H1 (cell line): ENCODE data around the gene SLC24A1. TPM values are rescaled to one million over a fixed set of nuclear protein-coding genes. Genes with fewer than 3 reads are reported as not detected.

Experiments
- CTCF ChIA-PET: fragments of 300-600 bp; sonication (Branson Sonifier 250); formaldehyde crosslinking; loops from one replicate; lab custom pipeline; 2021; ENCODE audit not compliant: partially characterized antibody; lab: Charles Lee
- POLR2A ChIA-PET: fragments of 300-600 bp; sonication (Branson Sonifier 250); formaldehyde crosslinking; loops from one replicate; lab custom pipeline; 2021; ENCODE audit warnings: inconsistent platforms; ENCODE audit not compliant: partially characterized antibody; lab: Charles Lee
- DNase-seq, 2 experiments: peaks; one replicate each; pipeline versions ENCODE4 v3.0.0 to v3.0.0-alpha.2; 2010 to 2022; ENCODE audit warnings: low spot score in 2 of 2, low read depth in 1 of 2, mixed read lengths in 1 of 2
- FAIRE-seq: peaks from 2 replicates; lab custom pipeline; 2011; peaks lifted over from hg19 to GRCh38; lab: Jason Lieb, UNC
- H2AFZ ChIP-seq: 2 replicates; pipeline ENCODE4 v1.8.1; 2012; ENCODE audit warnings: low read length, inconsistent platforms
- H2AK5ac ChIP-seq: 2 replicates; pipeline ENCODE4 v1.6.1; 2013; ENCODE audit warnings: low read depth, low read length
- H2BK120ac ChIP-seq: replicated peaks from 2 replicates; pipeline ENCODE3; 2013; ENCODE audit warnings: low read depth, low read length, inconsistent platforms
- H2BK12ac ChIP-seq: 2 replicates; pipeline ENCODE4 v1.6.1; 2013; ENCODE audit warnings: low read depth, low read length
- H2BK15ac ChIP-seq: 2 replicates; pipeline ENCODE4 v1.6.1; 2013; ENCODE audit warnings: low read length
- H2BK20ac ChIP-seq: 2 replicates; pipeline ENCODE4 v1.6.1; 2013; ENCODE audit warnings: low read length
- H2BK5ac ChIP-seq: 2 replicates; pipeline ENCODE4 v1.6.1; 2013; ENCODE audit warnings: low read depth, low read length
- H3K14ac ChIP-seq: 2 replicates; pipeline ENCODE4 v1.6.1; 2013; ENCODE audit warnings: inconsistent platforms; ENCODE audit not compliant: insufficient read length
- H3K18ac ChIP-seq: 2 replicates; pipeline ENCODE4 v1.6.1; 2013; ENCODE audit warnings: low read length; ENCODE audit errors: extremely low read depth
- H3K23ac ChIP-seq: 2 replicates; pipeline ENCODE4 v1.6.1; 2013; ENCODE audit warnings: inconsistent platforms; ENCODE audit not compliant: insufficient read length
- H3K23me2 ChIP-seq: 2 replicates; pipeline ENCODE4 v1.6.1; 2013; ENCODE audit warnings: low read depth, low read length
- H3K27ac ChIP-seq: 2 replicates; pipeline ENCODE4 v1.6.1; 2011; ENCODE audit warnings: low read depth, low read length, inconsistent platforms
- H3K27me3 ChIP-seq, 4 experiments: replicated peaks in 1 of 4; 1 replicate in 1 of 4; 2 replicates in 3 of 4; pipeline versions ENCODE4 v1.6.1 to v1.8.1; 2011 to 2013; ENCODE audit warnings: low read length in 3 of 4, mild to moderate bottlenecking in 3 of 4, inconsistent platforms in 2 of 4, mixed read lengths in 2 of 4, moderate library complexity in 1 of 4; ENCODE audit not compliant: control insufficient read depth in 3 of 4, insufficient read depth in 3 of 4; ENCODE audit errors: extremely low read depth in 1 of 4
- H3K36me3 ChIP-seq, 4 experiments: 2 replicates each; pipeline versions ENCODE4 v1.6.1 to v1.8.1; 2011 to 2013; ENCODE audit warnings: mild to moderate bottlenecking in 4 of 4, low read length in 3 of 4, moderate library complexity in 2 of 4, control low read depth in 1 of 4, inconsistent platforms in 1 of 4; ENCODE audit not compliant: insufficient read depth in 4 of 4, control insufficient read depth in 2 of 4
- H3K4ac ChIP-seq: replicated peaks from 2 replicates; pipeline ENCODE3; 2013; ENCODE audit warnings: low read length, low read depth, mixed read lengths, inconsistent platforms; ENCODE audit not compliant: insufficient read length
- H3K4me1 ChIP-seq, 4 experiments: replicated peaks in 1 of 4; 1 replicate in 1 of 4; 2 replicates in 3 of 4; pipeline versions ENCODE4 v1.6.1 to v1.8.1; 2011 to 2013; ENCODE audit warnings: low read length in 3 of 4, inconsistent platforms in 2 of 4, mixed read lengths in 1 of 4; ENCODE audit not compliant: insufficient read depth in 4 of 4, control insufficient read depth in 3 of 4
- H3K4me2 ChIP-seq, 2 experiments: 2 replicates each; pipeline versions ENCODE4 v1.6.1 to v1.8.1; 2011 to 2013; ENCODE audit warnings: low read depth in 2 of 2, low read length in 2 of 2, control low read depth in 1 of 2, inconsistent platforms in 1 of 2, mild to moderate bottlenecking in 1 of 2; ENCODE audit not compliant: insufficient read depth in 1 of 2
- H3K4me3 ChIP-seq, 4 experiments: fragments of 200-600, 300-600 bp in 1 of 4; sonication (generic), shearing (Covaris generic), sonication (Bioruptor Twin) in 1 of 4; 2 replicates each; pipeline versions ENCODE4 v1.5.1 to v1.8.1; 2011 to 2016; ENCODE audit warnings: low read length in 4 of 4, low read depth in 3 of 4, control low read depth in 2 of 4, inconsistent platforms in 2 of 4, mild to moderate bottlenecking in 2 of 4, mixed read lengths in 1 of 4, moderate library complexity in 1 of 4; ENCODE audit not compliant: insufficient read depth in 2 of 4; ENCODE audit errors: extremely low read depth in 1 of 4
- H3K56ac ChIP-seq: replicated peaks from 2 replicates; pipeline ENCODE3; 2013; ENCODE audit warnings: low read depth, mild to moderate bottlenecking, mixed read lengths, low read length, inconsistent platforms; ENCODE audit not compliant: insufficient read length
- H3K79me1 ChIP-seq: 2 replicates; pipeline ENCODE4 v1.6.1; 2013; ENCODE audit warnings: low read depth, low read length, control low read depth
- H3K79me2 ChIP-seq, 2 experiments: 2 replicates each; pipeline versions ENCODE4 v1.6.1 to v1.8.1; 2012 to 2013; ENCODE audit warnings: low read length in 2 of 2, mild to moderate bottlenecking in 2 of 2, inconsistent platforms in 1 of 2; ENCODE audit not compliant: insufficient read depth in 2 of 2, control insufficient read depth in 1 of 2
- H3K9ac ChIP-seq, 4 experiments: replicated peaks in 1 of 4; 1 replicate in 1 of 4; 2 replicates in 3 of 4; pipeline versions ENCODE4 v1.6.1 to v1.8.1; 2011 to 2013; ENCODE audit warnings: low read depth in 3 of 4, low read length in 3 of 4, control low read depth in 2 of 4, mild to moderate bottlenecking in 2 of 4, moderate library complexity in 2 of 4, inconsistent platforms in 1 of 4; ENCODE audit errors: extremely low read depth in 1 of 4
- H3K9me3 ChIP-seq, 2 experiments: 2 replicates each; pipeline versions ENCODE4 v1.6.1 to v1.8.1; 2012 to 2013; ENCODE audit warnings: mild to moderate bottlenecking in 2 of 2, moderate library complexity in 2 of 2, control low read depth in 1 of 2, inconsistent platforms in 1 of 2, low read depth in 1 of 2, low read length in 1 of 2, mixed read lengths in 1 of 2; ENCODE audit not compliant: insufficient read depth in 2 of 2
- H4K20me1 ChIP-seq, 2 experiments: replicated peaks in 1 of 2; 2 replicates each; pipeline versions ENCODE3 to v1.8.1; 2011 to 2013; ENCODE audit warnings: inconsistent platforms in 2 of 2, low read length in 2 of 2, mild to moderate bottlenecking in 1 of 2; ENCODE audit not compliant: insufficient read depth in 2 of 2, control insufficient read depth in 1 of 2
- H4K5ac ChIP-seq: 2 replicates; pipeline ENCODE4 v1.6.1; 2013; ENCODE audit warnings: low read length, low read depth, mixed read lengths, inconsistent platforms; ENCODE audit not compliant: insufficient read length
- H4K8ac ChIP-seq: 2 replicates; pipeline ENCODE4 v1.8.0; 2013; ENCODE audit warnings: mild to moderate bottlenecking, moderate library complexity, low read length, inconsistent platforms; ENCODE audit not compliant: insufficient read depth; ENCODE audit errors: extremely low read depth
- H4K91ac ChIP-seq: replicated peaks from 2 replicates; pipeline ENCODE3; 2013; ENCODE audit warnings: low read length, mixed read lengths, inconsistent platforms; ENCODE audit not compliant: insufficient read length
- CEBPB ChIP-seq: IDR thresholded peaks from 2 replicates; pipeline ENCODE4 v1.6.1; 2012; ENCODE audit warnings: low read depth, low read length
- KDM1A ChIP-seq: fragments of 200-600, 300-600 bp; sonication (generic); IDR thresholded peaks from 2 replicates; pipeline ENCODE4 v1.7.1; 2016; ENCODE audit warnings: mild to moderate bottlenecking, low read length, borderline replicate concordance
- POLR2A ChIP-seq, 2 experiments: IDR thresholded peaks; 1 replicate in 1 of 2; 2 replicates in 1 of 2; pipeline ENCODE4 v1.6.1; 2011; ENCODE audit warnings: low read depth in 2 of 2, low read length in 2 of 2, mild to moderate bottlenecking in 2 of 2; ENCODE audit errors: control extremely low read depth in 1 of 2
- SP2 ChIP-seq: IDR thresholded peaks from 2 replicates; pipeline ENCODE4 v1.6.1; 2012; ENCODE audit warnings: mild to moderate bottlenecking, low read length, inconsistent platforms
- TCF12 ChIP-seq: IDR thresholded peaks from 2 replicates; pipeline ENCODE4 v1.6.1; 2011; ENCODE audit warnings: low read depth, mild to moderate bottlenecking, low read length
- polyA plus RNA-seq, 7 experiments: library from polyadenylated mRNA; depleted of rRNA in 3 of 7; stranded (reverse) in 5 of 7; unstranded in 2 of 7; fragments of >200 nt in 5 of 7; fragments of 200-250 nt in 2 of 7; gene quantifications; 1 replicate in 5 of 7; 2 replicates in 1 of 7; 4 replicates in 1 of 7; pipeline versions ENCODE4 v1.2.1 to v1.2.3, GENCODE V29; 2011 to 2013; ENCODE audit warnings: missing spikeins in 2 of 7, mixed read lengths in 2 of 7
- total RNA-seq: library from RNA; stranded (reverse); fragmentation: NEBNext Ultra II Directional; extraction: Animal tissue kit (Norgen Biotek cat#: 25700); gene quantifications from 2 replicates; pipeline ENCODE4 v1.2.1, GENCODE V29; 2021

SLC24A1 gene
- total and polyA plus RNA-seq, 2 of the 8 experiments (the other 6 are each of a cell fraction or from before 2014, with no cell fraction given) = 4.9 to 6.6 TPM

DNA sequence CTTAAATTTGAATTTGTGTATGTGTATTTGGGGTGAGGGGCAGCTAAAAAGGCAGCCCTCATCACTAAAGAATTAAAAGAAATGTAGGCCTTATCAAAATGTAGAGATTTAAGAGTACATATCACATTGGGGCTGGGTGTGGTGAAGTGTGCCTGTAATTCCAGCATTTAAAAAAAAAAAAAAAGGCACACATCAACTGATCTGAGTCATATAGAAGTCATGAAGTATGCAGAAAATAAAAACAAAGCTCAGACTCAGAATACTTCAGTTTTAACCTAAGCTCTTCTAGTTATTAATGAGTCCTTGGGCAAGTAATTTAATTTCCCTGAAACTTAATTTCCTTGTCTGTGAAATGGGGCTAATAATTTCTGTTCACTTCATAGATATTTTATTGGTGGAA lies 31.6 kb downstream of the SLC24A1 start:
- H2BK120ac ChIP-seq = no peak overlapping the region
- H3K4me1 ChIP-seq = no peaks in the 10 kb centered on the region; a peak in 1 of 7 replicates
- H3K79me1 ChIP-seq = no peaks in the 10 kb centered on the region
- TF ChIP-seq POLR2A (IDR thresholded peaks at IDR 0.05; ENCODE audit: control extremely low read depth in 1 of 2, low read depth in 2 of 2, low read length in 2 of 2) (no peak), SP2 (no peak), CEBPB (no peak), KDM1A (no peak), TCF12 (no peak)
- TF ChIP-seq, all 59 proteins: peak for 0
- H3K4me3 ChIP-seq = no peak overlapping the region
- H3K36me3 ChIP-seq = no peaks in the 10 kb centered on the region
- no peak overlapping the region for H3K56ac ChIP-seq
- no peak overlapping the region for H2AK5ac ChIP-seq
- no peak overlapping the region for H4K5ac ChIP-seq
- H4K20me1 ChIP-seq = no peaks in the 10 kb centered on the region
- no peak overlapping the region for H3K23ac ChIP-seq
- H4K91ac ChIP-seq = no peak overlapping the region
- H2BK5ac ChIP-seq = no peak overlapping the region
- H3K9me3 ChIP-seq = no peaks in the 10 kb centered on the region
- H3K27ac ChIP-seq = no peak overlapping the region
- H4K8ac ChIP-seq = no peak overlapping the region
- no peak overlapping the region for H2AFZ ChIP-seq
- H3K79me2 ChIP-seq = no peaks in the 10 kb centered on the region
- H2BK15ac ChIP-seq = no peak overlapping the region
- no peak overlapping the region for H3K4me2 ChIP-seq
- H3K14ac ChIP-seq = no peak overlapping the region
- ChIA-PET POLR2A (no interaction called here), CTCF (interaction anchor here (0.8 to 8.7 kb wide), 2 partner anchors 14 to 80 kb away, joined by 3 to 81 read pairs; no protein-coding TSS in a partner anchor)
- H2BK20ac ChIP-seq = no peak overlapping the region
- H3K27me3 ChIP-seq = no peaks in the 10 kb centered on the region
- H3K18ac ChIP-seq = no peak overlapping the region
- no peak overlapping the region for H3K4ac ChIP-seq
- no peak overlapping the region for H2BK12ac ChIP-seq
- DNase-seq (no peak), FAIRE-seq (no peak)
- no peaks in the 10 kb centered on the region for H3K23me2 ChIP-seq
- H3K9ac ChIP-seq = no peak overlapping the region
